Midbrain (tissue), 1 donor: ENCODE measurements around the gene DOK7.
"Not testable (repeated sequence)": the region's sequence is repeated elsewhere in the genome, so short reads cannot be mapped to it uniquely, and the experiment has no call there.

ENCODE experiments used
- DNase-seq: peaks from one replicate; lab custom pipeline; 2025; lab: John Stamatoyannopoulos, UW

The DOK7 gene

DNA sequence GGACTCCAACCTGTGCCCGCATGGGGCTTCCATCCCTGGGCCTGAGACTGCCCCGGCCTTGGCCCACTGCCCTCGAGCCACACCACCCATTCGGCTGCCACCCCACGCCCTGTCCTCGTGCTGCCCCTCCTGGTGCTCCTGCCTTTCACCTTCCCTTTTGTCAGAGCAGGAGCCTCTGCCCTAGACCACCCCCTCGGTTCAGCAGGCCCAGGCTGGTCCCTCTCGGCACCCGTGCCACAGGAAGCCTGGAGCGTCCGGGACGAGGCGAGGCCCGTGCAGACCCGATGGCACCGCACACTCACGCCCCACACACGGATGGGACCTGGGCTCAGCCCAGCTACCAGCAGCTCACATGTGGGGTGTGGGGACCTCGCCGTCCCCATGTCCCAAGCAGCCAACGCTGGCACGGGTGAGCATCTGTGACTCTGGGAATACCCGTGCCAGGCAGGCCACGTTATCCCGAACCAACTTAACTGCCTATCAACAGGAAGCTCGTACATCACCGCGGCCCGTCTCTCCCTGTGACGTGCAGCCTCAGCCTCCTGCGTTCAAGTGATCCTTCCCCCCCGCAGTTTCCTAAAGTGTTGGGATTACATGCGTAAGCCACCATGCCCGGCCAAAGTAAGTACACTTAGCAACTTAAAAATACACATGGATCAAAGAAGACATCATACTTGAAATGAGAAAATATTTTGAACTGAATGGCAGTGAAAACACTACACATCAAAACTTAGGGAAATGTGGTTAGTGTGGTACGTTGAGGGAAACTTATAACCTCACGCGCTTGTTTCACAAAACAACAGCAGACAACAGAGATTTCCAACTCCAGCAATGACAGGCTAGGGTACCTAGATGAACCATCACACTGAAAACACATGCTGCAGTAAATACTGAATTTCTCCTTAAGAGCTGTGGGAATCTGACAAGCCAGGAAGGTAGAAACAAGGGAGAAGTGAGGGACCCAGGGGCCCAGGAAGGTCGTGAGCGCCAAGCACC is 40.1 kb downstream of the DOK7 start:
- no peak for DNase-seq

DNA sequence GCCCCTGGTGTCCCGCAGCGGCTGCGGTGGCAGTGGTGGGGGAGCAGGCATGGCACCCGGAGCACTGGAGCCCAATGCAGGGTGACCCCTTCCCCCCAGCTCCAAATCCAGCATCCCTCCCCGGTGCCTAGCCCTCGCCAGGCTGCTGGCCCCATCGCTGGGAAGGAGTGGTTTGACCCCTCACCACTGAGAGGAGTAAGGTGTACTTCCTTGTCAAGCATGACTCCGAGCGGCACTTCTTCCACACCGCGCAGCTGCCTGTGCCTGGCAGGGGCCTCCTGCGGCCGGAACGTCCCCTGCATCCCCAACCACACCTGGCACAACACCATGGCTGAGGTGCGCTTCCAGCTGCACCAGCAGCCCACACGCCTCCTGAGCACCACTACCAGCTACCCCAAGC is 42.1 kb downstream of the DOK7 start:
- DNase-seq, result no peak

DNA sequence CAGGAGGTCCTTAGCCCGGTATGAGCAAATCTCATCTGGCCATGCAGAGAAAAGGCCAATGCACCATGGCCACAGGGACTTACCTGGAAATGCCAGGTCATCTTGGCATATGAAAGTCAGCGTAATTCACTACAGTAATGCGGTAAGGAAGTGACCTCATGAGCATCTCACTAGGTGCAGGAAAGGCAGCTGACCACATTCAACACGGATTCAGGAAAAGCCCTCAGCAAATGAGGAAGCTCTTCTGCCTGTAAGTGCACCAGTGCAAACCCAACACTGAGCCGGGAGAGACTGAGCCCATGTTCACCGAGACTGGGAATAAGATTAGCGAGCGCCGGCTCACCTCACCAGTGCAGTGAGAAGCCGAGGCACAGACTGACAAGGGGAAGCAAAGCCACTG is 45.4 kb downstream of the DOK7 start:
- DNase-seq, result no peak

DNA sequence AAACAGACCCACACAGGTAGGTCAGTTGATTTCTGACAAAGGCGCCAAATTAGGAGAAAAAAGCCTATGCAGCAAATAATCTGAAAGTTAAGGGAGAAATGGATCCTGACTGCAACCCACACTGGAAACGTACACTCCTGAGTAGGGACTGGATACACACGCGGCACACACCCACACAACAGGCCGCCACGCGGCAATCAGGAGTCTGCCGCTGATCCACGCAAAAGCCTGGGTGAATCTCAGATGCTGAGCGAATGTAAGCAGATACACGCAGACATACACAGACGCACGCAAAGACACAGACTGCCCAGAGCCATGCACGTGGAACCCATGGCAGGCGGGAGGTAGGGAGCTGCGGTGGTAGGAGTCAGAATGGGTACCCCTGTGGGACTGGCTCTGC is 47.4 kb downstream of the DOK7 start:
- no peak for DNase-seq

DNA sequence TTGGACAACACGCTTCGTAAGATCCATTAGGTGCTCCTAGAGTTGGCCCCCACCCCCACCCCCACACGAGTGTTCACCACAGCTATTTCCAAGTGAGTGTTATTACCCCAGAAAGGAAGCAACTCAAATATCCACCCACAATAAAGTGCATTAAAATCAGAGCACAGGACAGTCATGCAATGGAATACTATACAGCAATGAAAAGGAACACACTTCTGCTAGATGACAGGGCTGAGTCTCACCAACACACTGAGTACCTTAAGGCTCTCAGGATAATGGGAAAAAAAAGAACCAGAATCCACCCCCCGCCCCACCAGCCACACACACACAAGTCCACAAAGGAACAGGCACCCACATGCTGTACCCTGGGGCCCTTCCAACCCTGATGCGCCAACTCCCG is 48.1 kb downstream of the DOK7 start:
- DNase-seq, result no peak

DNA sequence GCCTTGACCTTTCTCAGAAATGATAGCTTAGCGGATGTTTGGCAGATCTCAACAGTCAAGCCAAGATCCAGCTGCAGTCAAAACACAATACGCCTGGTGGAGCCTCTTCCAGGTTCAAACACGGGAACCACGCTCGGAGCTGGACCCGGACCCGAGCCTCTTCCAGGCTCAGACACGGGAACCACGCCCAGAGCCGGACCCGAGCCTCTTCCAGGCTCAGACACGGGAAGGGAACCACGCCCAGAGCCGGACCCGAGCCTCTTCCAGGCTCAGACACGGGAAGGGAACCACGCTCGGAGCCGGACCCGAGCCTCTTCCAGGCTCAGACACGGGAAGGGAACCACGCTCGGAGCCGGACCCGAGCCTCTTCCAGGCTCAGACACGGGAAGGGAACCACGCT is 48.5 kb downstream of the DOK7 start:
- DNase-seq, result not testable (repeated sequence)

DNA sequence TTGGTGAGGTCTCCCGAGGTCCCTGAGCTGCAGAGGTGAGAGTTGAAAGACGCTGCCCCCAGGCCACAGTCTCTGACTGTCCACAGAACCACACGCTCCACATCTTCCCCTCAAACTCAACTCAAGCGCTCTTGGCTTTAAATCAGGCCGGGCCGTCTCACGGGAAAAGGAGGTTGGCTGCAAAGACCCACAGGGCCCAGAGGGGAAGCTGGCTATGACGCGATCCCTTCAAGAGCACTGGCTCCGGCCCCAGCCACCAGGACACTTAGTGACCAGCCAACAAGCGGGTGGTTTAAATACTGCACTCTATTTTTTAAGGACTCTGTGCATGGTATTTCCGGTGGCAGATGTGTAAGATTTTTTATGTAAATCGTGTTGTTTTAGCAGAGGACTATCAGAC is 49.2 kb downstream of the DOK7 start:
- DNase-seq, result no peak

DNA sequence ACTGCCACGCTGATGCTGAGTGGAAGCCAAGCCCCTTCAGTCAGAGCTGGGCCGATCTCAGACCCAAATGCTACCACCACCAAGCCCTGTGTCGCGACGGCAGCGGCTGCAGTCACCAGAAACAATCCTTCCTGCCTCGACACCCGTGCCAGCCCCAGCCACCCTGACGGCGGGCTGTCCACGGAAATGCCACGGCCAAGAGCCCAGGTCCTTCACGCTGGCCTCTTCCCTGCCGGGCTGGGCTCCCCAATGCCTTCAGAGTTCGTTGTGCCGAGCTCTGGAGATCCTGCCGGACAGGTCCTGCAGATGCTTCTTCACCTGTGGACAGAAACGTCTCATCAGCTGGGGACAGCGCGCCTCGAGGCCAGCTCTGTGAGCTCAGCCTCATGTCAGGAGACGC is 49.6 kb downstream of the DOK7 start:
- DNase-seq, result no peak

DNA sequence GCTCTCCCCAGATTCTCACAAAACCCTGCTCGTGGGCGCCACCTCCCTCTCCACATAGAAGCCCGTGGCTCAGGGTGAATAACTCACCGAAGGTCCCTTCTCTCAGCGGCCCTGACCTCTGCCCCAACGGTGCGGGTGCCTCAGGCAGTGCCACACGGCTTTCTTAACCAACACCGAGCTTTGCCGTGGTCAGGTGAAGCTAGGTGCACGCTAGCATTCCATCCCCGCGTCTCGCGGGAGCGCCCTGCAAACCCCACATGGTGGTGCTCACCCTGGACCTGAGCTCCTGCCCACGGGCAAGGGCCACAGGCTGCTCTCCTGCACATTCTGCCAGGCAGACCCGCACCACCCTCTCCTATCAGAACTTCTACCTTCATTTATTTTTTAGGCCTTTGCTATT is 50.7 kb downstream of the DOK7 start:
- no peak for DNase-seq

DNA sequence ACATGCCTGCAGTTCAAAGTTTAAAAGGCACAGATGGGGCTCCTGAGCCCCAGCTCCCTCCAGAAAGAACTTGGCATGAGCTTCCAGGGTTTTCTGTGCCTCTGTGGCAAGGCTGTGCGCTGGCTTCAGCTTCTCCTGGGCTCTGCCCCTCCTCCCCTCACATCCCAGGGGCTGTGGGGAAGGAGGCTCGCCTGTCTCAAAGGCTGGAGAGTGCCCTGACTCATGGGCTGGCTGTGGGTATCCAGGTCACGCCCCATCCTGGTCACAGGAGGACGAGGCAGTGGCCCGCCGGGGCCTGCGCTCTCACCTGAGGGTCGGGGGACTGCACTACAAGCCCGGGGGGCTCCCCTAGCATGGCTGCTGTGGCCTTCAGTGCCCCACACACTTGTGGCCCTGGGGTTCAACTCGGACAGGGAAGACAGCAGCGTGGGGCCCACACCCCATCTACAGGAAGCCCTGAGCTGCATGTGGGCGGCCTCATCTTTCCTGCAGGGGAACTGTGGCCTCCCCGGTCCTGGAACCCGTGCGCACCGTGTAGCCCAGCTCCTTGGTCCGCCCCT is 51.2 kb downstream of the DOK7 start:
- DNase-seq, result no peak

DNA sequence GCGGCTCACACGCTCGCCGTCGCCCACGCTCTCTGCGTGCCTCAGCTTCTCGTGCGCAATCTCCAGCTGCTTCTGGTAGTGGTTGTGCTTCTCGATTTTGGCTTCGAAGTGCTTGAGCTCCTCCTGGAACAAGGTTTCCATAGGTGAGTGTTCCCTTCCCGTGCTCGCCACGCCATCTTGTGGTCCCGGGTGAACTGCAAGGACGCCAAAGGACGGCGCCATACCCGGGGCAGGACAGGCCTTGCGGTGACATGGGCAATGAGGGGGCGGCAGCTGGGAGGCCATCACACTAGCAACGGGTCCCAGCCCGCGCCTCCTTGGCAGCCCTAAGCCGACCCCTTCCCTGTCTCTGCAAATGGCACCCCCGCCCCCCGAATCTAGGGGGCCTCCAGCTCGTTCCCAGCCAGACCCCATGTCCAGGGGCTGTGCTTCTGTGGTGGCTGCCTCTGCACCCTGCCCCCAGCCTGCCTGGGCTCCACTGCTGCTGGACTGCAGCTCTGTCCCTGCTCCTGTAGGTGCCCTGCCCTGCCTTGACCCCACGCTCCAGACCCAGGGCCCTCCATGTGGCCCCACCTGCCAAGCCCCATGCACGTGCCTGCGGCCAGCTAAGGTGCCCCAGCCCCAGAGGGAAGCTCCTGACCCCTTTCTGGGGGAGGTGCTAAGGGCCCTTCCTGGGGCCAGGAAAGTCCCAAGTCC is 51.8 kb downstream of the DOK7 start:
- DNase-seq, result no peak

DNA sequence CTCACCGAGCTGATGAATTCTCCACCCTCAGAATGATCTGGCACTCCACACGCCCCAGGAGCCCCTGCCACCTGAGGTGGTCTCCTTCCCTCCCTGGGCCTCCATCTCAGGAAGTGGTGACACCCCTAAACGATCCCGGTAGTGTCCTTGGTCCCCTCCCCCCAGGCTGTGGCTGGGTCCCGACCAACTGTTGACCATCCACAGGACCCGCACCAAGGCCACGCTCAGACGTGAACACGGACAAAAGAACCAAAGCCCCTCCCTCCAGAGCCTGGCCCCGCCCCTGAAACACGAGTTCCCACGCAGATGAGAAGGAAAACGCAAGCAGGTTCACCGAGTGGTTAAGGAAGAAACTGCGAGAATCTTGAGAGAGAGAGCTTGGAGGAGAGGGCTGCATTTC is 52.5 kb downstream of the DOK7 start:
- DNase-seq, result no peak

DNA sequence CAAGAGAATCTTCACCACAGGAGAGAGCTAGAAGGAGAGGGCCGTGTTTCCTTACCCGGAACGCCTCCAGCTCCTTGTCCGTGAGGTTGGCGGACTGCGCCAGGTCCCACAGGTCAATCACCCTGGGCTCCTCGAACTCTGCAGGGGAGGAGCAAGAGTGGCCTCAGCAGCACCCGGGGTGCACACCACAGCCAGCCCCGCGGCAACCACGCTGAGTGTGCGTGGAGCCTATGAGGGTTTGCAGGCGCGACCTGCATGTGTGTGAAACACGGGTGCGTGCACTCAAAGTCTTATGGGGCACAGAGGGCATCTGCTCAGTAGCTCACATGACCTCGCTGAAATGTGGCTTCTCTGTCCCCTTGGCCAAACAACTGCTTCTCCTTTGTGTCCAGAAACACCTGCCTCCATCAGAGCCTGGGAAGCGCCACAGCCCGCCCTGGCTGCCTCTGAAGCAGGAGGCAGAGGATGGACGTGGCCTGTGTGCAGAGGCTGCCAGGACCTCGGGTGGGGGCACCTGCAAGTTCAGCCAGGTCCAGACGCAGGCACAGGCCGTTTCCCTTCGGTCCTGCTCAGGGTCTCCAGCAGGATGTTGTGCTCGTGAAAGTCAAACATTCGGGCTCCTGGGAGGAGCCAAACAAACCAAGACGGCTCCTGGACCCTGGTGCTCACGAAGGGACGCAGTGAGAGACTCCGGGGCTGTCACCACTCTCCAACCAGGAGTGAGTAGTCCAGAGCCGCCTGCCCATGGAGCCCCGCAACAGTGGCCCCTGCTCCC is 53.1 kb downstream of the DOK7 start:
- no peak for DNase-seq

DNA sequence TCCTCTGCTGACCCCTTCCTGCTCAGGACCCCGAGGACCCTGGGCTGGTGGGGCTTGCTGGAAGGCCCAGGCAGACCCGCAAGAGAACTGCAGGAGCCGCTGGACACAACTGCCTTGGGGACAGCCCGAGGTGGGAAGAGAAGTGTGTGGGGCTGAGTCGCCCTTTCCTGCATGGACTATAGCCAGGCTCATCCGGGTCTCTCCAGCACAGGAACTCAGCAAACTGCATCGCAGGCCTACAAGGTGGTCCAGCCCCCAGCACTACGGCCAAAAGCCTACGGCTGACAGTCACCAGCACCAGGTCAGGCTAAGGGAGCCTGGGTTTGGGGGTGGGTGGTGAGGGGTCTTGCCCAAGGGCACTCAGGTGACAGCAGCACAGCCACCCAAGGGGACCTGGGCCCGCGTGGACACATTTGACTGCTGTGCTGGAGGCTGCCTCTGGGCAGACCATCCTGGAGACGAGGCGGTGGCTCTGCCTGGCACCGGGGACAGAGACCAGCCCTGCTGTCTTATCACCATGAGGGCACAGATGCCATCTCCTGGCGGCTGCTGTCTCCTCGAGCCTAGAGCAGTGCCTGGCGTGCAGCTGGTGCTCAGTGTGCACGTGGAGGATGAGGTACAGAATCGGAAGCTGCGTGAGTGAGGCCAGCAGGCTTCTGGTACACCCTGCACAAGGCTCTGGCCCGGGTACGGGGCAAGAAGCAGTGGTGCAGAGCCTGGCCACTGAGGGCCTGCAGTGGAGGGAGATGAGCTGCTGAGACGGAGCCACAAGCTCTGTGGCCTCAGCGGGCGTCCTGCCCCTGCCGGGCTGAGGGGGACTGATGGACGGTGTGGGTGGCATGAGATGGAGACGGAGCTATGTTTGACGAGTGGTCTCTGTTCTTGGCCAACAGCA is 54.0 kb downstream of the DOK7 start:
- DNase-seq, result no peak

DNA sequence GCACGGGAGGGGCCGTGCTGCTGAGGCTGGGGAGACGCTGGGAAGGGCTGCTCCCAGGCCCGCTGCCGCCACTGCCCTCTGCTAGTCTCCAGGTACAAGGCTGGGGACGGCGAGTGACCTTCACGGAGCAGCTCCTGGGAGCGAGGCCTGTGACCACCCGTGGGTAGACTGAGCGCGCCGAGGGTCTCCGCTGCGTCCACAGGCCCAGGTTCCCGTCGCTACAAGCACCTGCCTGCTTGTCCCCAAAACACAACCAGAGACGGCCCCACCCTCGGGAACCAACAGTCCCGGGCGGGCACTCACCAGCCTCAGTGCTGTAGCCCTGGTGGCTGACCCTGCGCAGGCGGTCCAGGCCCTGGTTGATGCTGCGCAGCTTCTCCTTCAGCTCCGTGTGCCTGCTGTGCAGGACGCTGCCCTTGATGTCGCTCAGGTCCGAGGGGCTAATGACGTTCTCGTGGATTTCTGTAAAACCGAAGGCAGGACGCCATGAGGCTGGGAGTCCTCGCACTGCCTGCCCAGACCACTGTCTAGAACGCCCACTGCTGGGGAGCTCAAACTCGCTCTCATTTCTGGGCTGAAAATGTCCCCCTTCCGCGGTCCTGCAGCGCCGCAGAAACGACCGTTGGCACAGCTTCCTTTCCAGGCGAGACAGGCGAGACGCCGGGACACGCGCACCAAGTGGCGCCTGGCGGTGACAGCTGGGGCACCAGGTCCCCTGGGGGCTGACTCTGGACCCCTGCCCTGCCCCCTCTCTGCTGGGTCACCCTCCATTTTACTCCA is 54.8 kb downstream of the DOK7 start:
- DNase-seq, result no peak

DNA sequence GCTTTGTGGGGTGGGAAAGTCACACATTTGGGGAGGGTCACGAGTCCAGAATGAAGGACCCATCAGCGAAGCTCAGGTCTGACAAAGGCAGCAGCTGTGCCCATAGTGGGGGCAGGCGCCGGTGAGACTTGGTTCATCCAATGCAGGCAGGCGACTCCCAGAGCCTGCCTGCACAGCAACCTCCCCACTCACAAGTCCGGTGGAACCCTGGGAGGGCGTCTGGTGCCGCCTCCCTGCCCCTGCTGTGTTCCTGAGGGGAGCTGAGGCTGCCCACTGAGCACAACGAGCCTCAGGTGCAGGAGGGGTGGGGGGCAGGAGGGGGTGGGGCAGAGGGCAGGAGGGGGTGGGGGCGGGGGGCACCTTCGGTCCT is 55.4 kb downstream of the DOK7 start:
- DNase-seq, result no peak

DNA sequence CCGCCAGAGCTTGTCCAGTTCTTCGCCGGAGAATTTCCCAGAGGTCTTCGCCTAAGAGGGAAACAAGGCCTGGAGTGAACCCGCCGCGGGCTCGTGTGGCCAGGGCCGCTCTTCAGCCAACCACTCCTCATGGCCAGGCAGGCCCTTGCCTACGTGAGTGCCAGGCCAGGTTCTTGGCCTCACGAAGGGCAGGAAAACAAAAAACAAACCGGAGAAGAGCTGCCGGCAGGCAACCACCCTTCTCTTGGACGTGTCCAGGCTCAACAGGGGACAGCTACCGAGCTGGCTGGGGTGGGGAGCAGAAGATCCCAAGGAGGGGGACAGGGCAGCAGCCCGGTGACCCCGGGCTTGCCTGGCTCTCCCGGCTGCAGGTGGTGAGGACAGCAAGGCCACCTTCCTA is 55.8 kb downstream of the DOK7 start:
- DNase-seq, result no peak

DNA sequence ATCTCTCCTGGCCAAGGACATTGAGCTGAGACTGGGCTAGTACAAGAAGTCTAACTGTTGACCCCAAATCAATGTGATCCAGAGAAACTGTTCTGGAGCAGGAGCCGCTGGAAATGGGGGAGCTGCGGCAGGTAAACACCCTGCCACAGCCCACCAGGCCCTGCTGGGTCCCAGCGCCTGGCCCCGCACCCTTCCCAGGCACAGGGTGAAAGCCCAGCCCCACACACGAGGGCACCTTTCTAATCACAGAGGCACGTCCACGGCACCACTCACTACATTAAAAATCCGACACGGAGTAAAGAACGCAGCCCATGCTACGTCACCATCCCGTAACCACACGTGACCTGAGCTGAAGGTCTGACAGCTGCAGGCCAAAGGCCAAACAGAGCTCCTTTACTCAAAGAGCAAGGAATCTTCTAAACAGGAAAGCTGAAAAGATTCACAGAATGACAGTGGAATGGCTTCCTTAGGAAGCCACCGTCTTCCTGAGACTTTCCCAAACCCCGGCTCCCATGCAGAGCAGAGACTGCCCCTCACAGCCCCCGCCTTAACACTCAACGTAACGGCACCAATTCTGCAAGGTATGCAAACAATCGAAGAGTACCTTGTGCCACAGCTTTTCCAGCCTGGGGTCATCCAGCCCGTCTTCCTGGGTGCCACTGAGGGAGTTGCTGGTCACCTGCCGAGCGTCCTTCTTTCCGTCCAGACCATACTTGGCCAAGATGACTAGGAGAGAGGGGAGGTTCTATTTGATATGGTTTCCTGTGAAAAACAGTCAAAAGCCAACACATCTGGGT is 56.6 kb downstream of the DOK7 start:
- no peak for DNase-seq

DNA sequence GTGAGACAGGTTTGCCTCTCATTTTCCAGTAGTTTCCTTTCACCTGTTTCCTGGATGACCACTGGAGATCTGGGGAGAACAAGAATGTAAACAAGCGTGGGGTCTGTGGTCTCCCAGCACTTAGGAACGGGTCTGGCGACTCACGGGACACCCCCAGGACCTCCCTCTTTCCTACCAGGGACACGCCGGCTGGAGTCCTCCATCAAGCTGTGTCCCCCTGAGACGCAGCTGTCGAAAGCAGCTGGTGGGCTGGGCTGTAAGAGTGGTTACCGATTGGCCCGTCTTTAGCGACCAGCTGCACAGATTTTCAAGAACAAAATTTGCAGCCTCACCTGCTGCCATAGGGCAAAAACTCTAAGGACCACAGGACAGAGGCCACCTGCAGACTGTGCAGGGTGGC is 57.2 kb downstream of the DOK7 start:
- no peak for DNase-seq
